Mucosa of stomach (tissue), 1 donor: Measurements from ENCODE around the gene FAM107B.

Source experiments
- H3K27me3 ChIP-seq: one replicate; pipeline ENCODE4 v1.7.0; 2013; ENCODE audit warnings: mild to moderate bottlenecking, low read length; ENCODE audit not compliant: control insufficient read depth, insufficient read depth
- H3K36me3 ChIP-seq: one replicate; pipeline ENCODE4 v1.7.0; 2013; ENCODE audit warnings: low read length; ENCODE audit not compliant: control insufficient read depth, insufficient read depth
- H3K4me1 ChIP-seq: one replicate; pipeline ENCODE4 v1.7.0; 2013; ENCODE audit warnings: mild to moderate bottlenecking, low read length; ENCODE audit not compliant: control insufficient read depth, insufficient read depth
- H3K4me3 ChIP-seq: one replicate; pipeline ENCODE4 v1.7.0; 2013; ENCODE audit warnings: low read length
- H3K9ac ChIP-seq: one replicate; pipeline ENCODE4 v1.7.0; 2013; ENCODE audit warnings: mild to moderate bottlenecking, low read length, moderate library complexity
- H3K9me3 ChIP-seq: one replicate; pipeline ENCODE4 v1.7.0; 2013; ENCODE audit warnings: mild to moderate bottlenecking, low read length, moderate library complexity; ENCODE audit not compliant: control insufficient read depth
- donor health status: Pancreatic carcinoma.

FAM107B gene

GRCh38 chr10:14583967-14584366, 190.7 kb downstream of the FAM107B start:
- H3K36me3 ChIP-seq = no peaks in the 10 kb centered on the region
- H3K4me3 ChIP-seq = no peak overlapping the region
- no peaks in the 10 kb centered on the region for H3K9me3 ChIP-seq
- no peak overlapping the region for H3K9ac ChIP-seq
- H3K27me3 ChIP-seq = no peaks in the 10 kb centered on the region
- H3K4me1 ChIP-seq = peaks cover 84% of the 10 kb centered on the region

GRCh38 chr10:14583252-14583651, 191.4 kb downstream of the FAM107B start:
- no peak overlapping the region for H3K9ac ChIP-seq
- H3K36me3 ChIP-seq = no peaks in the 10 kb centered on the region
- H3K4me1 ChIP-seq = peaks cover 81% of the 10 kb centered on the region
- no peak overlapping the region for H3K4me3 ChIP-seq
- H3K9me3 ChIP-seq = no peaks in the 10 kb centered on the region
- no peaks in the 10 kb centered on the region for H3K27me3 ChIP-seq

GRCh38 chr10:14581553-14582321, 193.0 kb downstream of the FAM107B start:
- H3K27me3 ChIP-seq = no peaks in the 10 kb centered on the region
- no peaks in the 10 kb centered on the region for H3K36me3 ChIP-seq
- peaks cover 76% of the 10 kb centered on the region for H3K4me1 ChIP-seq
- no peak overlapping the region for H3K4me3 ChIP-seq
- H3K9ac ChIP-seq = no peak overlapping the region
- no peaks in the 10 kb centered on the region for H3K9me3 ChIP-seq

GRCh38 chr10:14580671-14581332, 193.9 kb downstream of the FAM107B start:
- H3K27me3 ChIP-seq = no peaks in the 10 kb centered on the region
- no peak overlapping the region for H3K9ac ChIP-seq
- H3K4me3 ChIP-seq = no peak overlapping the region
- peaks cover 66% of the 10 kb centered on the region for H3K4me1 ChIP-seq
- H3K9me3 ChIP-seq = no peaks in the 10 kb centered on the region
- no peaks in the 10 kb centered on the region for H3K36me3 ChIP-seq

GRCh38 chr10:14579405-14579804, 195.3 kb downstream of the FAM107B start:
- Histone ChIP-seq H3K27me3 (no peaks in the 10 kb centered on the region), H3K4me1 (peaks cover 54% of the 10 kb centered on the region), H3K9me3 (no peaks in the 10 kb centered on the region), H3K36me3 (no peaks in the 10 kb centered on the region), H3K4me3 (no peak overlapping the region), H3K9ac (no peak overlapping the region)

GRCh38 chr10:14578060-14578952, 196.4 kb downstream of the FAM107B start:
- Histone ChIP-seq H3K27me3 (no peaks in the 10 kb centered on the region), H3K36me3 (no peaks in the 10 kb centered on the region), H3K4me3 (no peak overlapping the region), H3K9ac (peak overlapping the region; percentile 7), H3K4me1 (peaks cover 55% of the 10 kb centered on the region), H3K9me3 (no peaks in the 10 kb centered on the region)

- Histone ChIP-seq H3K36me3 (no peaks in the 10 kb centered on the region), H3K4me1 (peaks cover 61% of the 10 kb centered on the region), H3K4me3 (no peak overlapping the region), H3K9me3 (no peaks in the 10 kb centered on the region), H3K27me3 (no peaks in the 10 kb centered on the region), H3K9ac (no peak overlapping the region)
These were observed 199.8 kb downstream of the FAM107B start for GRCh38 chr10:14574885-14575284.

- Histone ChIP-seq H3K9me3 (no peaks in the 10 kb centered on the region), H3K27me3 (no peaks in the 10 kb centered on the region), H3K4me3 (no peak overlapping the region), H3K4me1 (peaks cover 61% of the 10 kb centered on the region), H3K36me3 (no peaks in the 10 kb centered on the region), H3K9ac (no peak overlapping the region)
These were observed 200.4 kb downstream of the FAM107B start for GRCh38 chr10:14574291-14574690.

- Histone ChIP-seq H3K9me3 (no peaks in the 10 kb centered on the region), H3K4me3 (no peak overlapping the region), H3K36me3 (no peaks in the 10 kb centered on the region), H3K27me3 (no peaks in the 10 kb centered on the region), H3K9ac (no peak overlapping the region), H3K4me1 (peaks cover 60% of the 10 kb centered on the region)
These were observed 200.9 kb downstream of the FAM107B start for GRCh38 chr10:14573666-14574261.

GRCh38 chr10:14572811-14573210, 201.9 kb downstream of the FAM107B start:
- Histone ChIP-seq H3K9me3 (no peaks in the 10 kb centered on the region), H3K4me3 (no peak overlapping the region), H3K27me3 (no peaks in the 10 kb centered on the region), H3K36me3 (peaks cover 4% of the 10 kb centered on the region), H3K9ac (no peak overlapping the region), H3K4me1 (peaks cover 52% of the 10 kb centered on the region)

- Histone ChIP-seq H3K27me3 (no peaks in the 10 kb centered on the region), H3K9me3 (no peaks in the 10 kb centered on the region), H3K36me3 (peaks cover 7% of the 10 kb centered on the region), H3K9ac (peak overlapping the region; percentile 66), H3K4me1 (peaks cover 47% of the 10 kb centered on the region), H3K4me3 (no peak overlapping the region)
These were observed 202.7 kb downstream of the FAM107B start for GRCh38 chr10:14571866-14572507.
